Kidney (tissue), 14 donors: ENCODE measurements around the gene SNX24. TPM values are rescaled to one million over a fixed set of nuclear protein-coding genes. Genes with fewer than 3 reads are reported as not detected.
A peak's percentile ranks its signal among the peaks of the same experiment; 100 is the strongest.
"Not testable (repeated sequence)": the region's sequence is repeated elsewhere in the genome, so short reads cannot be mapped to it uniquely, and the experiment has no call there.

Source experiments
- DNase-seq, 5 donors: peaks; one replicate each; pipeline ENCODE4 v3.0.0-alpha.2; 2013 to 2020
- FAIRE-seq: peaks from 2 replicates; lab custom pipeline; 2012; peaks lifted over from hg19 to GRCh38; lab: Jason Lieb, UNC
- H3K27ac ChIP-seq, 2 donors: one replicate each; pipeline ENCODE4 v1.7.0; 2013; ENCODE audit warnings: low read depth in 2 of 2, low read length in 2 of 2, inconsistent platforms in 1 of 2
- H3K27me3 ChIP-seq: one replicate; pipeline ENCODE4 v1.7.1; 2013; ENCODE audit warnings: low read length, inconsistent platforms; ENCODE audit not compliant: control insufficient read depth, insufficient read depth
- H3K36me3 ChIP-seq, 3 donors: one replicate each; pipeline versions ENCODE4 v1.7.0 to v1.7.1; 2013; ENCODE audit warnings: low read length in 3 of 3, control low read depth in 1 of 3, inconsistent platforms in 1 of 3; ENCODE audit not compliant: insufficient read depth in 3 of 3, control insufficient read depth in 2 of 3
- H3K4me1 ChIP-seq, 3 donors: one replicate each; pipeline versions ENCODE4 v1.7.0 to v1.7.1; 2013; ENCODE audit warnings: low read length in 3 of 3, inconsistent platforms in 1 of 3, low read depth in 1 of 3; ENCODE audit not compliant: control insufficient read depth in 2 of 3, insufficient read depth in 2 of 3
- H3K4me3 ChIP-seq, 3 donors: one replicate each; pipeline versions ENCODE4 v1.7.0 to v1.8.1; 2013; ENCODE audit warnings: low read length in 3 of 3, control low read depth in 1 of 3, inconsistent platforms in 1 of 3
- H3K9ac ChIP-seq, 3 donors: one replicate each; pipeline versions ENCODE4 v1.7.0 to v1.7.1; 2013; ENCODE audit warnings: low read length in 3 of 3, control low read depth in 1 of 3, inconsistent platforms in 1 of 3
- H3K9me3 ChIP-seq, 3 donors: one replicate each; pipeline versions ENCODE4 v1.7.0 to v1.7.1; 2013; ENCODE audit warnings: low read length in 3 of 3, control low read depth in 1 of 3, inconsistent platforms in 1 of 3; ENCODE audit not compliant: control insufficient read depth in 2 of 3, insufficient read depth in 1 of 3
- CTCF ChIP-seq: IDR thresholded peaks from 3 replicates; pipeline ENCODE4 v1.5.1; 2012; ENCODE audit warnings: mild to moderate bottlenecking, moderate library complexity, borderline replicate concordance; ENCODE audit not compliant: insufficient read depth; ENCODE audit errors: extremely low read depth
- intact Hi-C: fragments of 100-400 bp; cut with DNase I; formaldehyde crosslinking; loops from one replicate; pipeline ENCODE4 v1.11.1; 2022
- polyA plus RNA-seq: library from polyadenylated mRNA; stranded (reverse); fragments of 350-450 nt; fragmentation: Illumina TruSeq; extraction: RNeasy Lipid Tissue Mini Kit (QIAGEN cat#74804); gene quantifications from one replicate; pipeline ENCODE4 v1.2.3, GENCODE V29; 2014; ENCODE audit warnings: low read depth, low replicate concordance; ENCODE audit not compliant: insufficient read depth
- total RNA-seq: library from RNA; stranded (reverse); fragmentation: NEBNext Ultra II Directional; extraction: Animal tissue kit (Norgen Biotek cat#: 25700); gene quantifications from one replicate; pipeline ENCODE4 v1.2.1, GENCODE V29; 2021
- donor health status: control.
- donor health status: control.
- donor health status: control.
- donor health status: control.
- donor health status: control.
- donor health status: DM: yes; HTN: yes; CAD: no.
- donor health status: Normal renal cell carcinoma (clear cell type).

SNX24 gene
- total and polyA plus RNA-seq, 2 donors from 2014 or later, result 23.8 to 27.0 TPM

- Histone ChIP-seq H3K4me1 (no peaks in the 10 kb centered on the region), H3K27me3 (no peaks in the 10 kb centered on the region), H3K9ac (no peak overlapping the region), H3K9me3 (no peaks in the 10 kb centered on the region), H3K27ac (no peak overlapping the region), H3K36me3 (no peaks in the 10 kb centered on the region), H3K4me3 (no peak overlapping the region)
- TF ChIP-seq CTCF, result no peak
- DNase-seq (no peak), FAIRE-seq (no peak)
- intact Hi-C loops, result no loop called here
Measured at GRCh38 chr5:122972877-122973276, 127.5 kb downstream of the SNX24 start.

DNA sequence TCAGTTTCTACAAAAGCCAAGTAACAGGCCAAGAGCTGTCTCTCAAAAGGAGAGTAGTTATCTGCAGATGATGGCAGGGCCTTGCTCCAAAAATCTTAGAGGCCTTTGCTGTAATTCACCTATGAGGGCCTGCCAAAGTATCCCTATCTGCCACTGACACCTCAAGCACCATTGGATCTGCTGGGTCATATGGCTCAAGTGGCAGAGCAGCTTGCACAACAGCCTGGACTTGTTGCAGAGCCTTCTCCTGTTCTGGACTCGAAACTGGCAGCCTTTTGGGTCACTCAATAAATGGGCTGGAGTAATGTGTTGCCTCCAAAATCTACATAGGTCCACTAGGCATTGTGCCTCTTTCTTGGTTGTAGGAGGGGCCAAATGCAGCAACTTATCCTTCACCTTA is 128.3 kb downstream of the SNX24 start:
- H3K4me1 ChIP-seq, intact Hi-C loops, H3K27ac ChIP-seq, H3K9me3 ChIP-seq, DNase-seq, FAIRE-seq, H3K36me3 ChIP-seq, H3K9ac ChIP-seq, H3K27me3 ChIP-seq, H3K4me3 ChIP-seq: not testable (repeated sequence)

DNA sequence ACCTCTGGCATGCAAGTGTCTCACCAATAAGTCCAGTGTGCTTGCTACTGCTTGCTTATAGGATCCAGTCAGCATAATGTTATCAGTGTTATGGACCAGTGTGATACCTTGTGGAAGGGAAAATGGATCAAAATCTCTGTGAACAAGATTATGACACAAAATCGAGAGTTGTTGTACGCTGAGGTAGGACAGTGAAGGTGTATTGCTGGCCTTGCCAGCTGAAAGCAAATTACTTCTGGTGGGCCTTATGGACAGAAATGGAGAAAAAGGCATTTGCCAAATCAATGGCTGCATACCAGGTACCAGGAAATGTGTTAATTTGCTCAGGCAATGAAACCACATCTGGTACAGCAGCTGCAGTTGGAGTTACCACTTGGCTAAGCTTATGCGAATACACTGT is 128.8 kb downstream of the SNX24 start:
- H3K9ac ChIP-seq, H3K4me3 ChIP-seq, H3K27ac ChIP-seq, DNase-seq, H3K9me3 ChIP-seq, H3K27me3 ChIP-seq, H3K36me3 ChIP-seq, H3K4me1 ChIP-seq, intact Hi-C loops, FAIRE-seq: not testable (repeated sequence)

- DNase-seq, result peak in 1 of 5 donors; percentile 9
- intact Hi-C loops, result no loop called here
- FAIRE-seq, result no peak
- H3K9ac ChIP-seq, result no peak overlapping the region
- H3K27me3 ChIP-seq, result no peaks in the 10 kb centered on the region
- no peaks in the 10 kb centered on the region for H3K9me3 ChIP-seq
- no peak for TF ChIP-seq CTCF
- H3K27ac ChIP-seq, result no peak overlapping the region
- H3K4me3 ChIP-seq, result no peak overlapping the region
- no peaks in the 10 kb centered on the region for H3K4me1 ChIP-seq
- H3K36me3 ChIP-seq, result no peaks in the 10 kb centered on the region
Measured at GRCh38 chr5:122977319-122977718, 131.9 kb downstream of the SNX24 start.

DNA sequence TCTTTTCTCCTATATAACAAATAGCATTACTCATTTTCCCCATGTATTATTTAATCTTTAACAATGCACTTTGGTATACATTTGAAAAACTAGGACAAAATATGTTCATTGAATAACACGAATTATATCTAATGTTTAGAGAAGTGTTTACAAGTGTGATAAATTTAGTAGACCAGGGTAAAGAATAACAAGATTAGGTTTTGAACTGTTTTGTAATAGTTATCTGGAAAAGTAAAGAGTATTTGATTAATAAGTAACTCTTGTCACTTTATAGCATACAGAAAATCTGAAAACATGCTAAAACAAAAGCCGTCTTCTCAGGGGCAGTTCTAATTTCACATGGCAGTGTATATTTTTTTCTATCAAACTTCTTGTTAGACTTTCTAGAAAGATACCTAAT is 132.7 kb downstream of the SNX24 start:
- Histone ChIP-seq H3K27ac (no peak overlapping the region), H3K27me3 (no peaks in the 10 kb centered on the region), H3K4me1 (no peaks in the 10 kb centered on the region), H3K9ac (no peak overlapping the region), H3K36me3 (no peaks in the 10 kb centered on the region), H3K4me3 (no peak overlapping the region), H3K9me3 (no peaks in the 10 kb centered on the region)
- DNase-seq, result no peak
- intact Hi-C loops, result no loop called here
- FAIRE-seq, result peak; percentile 47
- no peak for TF ChIP-seq CTCF
